BLaER1 treated with 17β-estradiol and CSF1 and Interleukin-3, amounts not matched to agents 10 nM and 100 nM (cell line): ENCODE results near the gene VAMP8.
"Not testable (repeated sequence)": the region's sequence is repeated elsewhere in the genome, so short reads cannot be mapped to it uniquely, and the experiment has no call there.

Experiments used
- H3K27ac ChIP-seq, 11 experiments: shearing (Covaris generic); formaldehyde crosslinking; 2 replicates each; pipeline ENCODE4 v1.8.1; 2022
- H3K27me3 ChIP-seq, 11 experiments: shearing (Covaris generic); formaldehyde crosslinking; 2 replicates each; pipeline ENCODE4 v1.8.1; 2022
- H3K36me3 ChIP-seq, 11 experiments: shearing (Covaris generic); formaldehyde crosslinking; 2 replicates each; pipeline ENCODE4 v1.8.1; 2022
- H3K4me1 ChIP-seq, 10 experiments: shearing (Covaris generic); formaldehyde crosslinking; 2 replicates each; pipeline ENCODE4 v1.8.1; 2022
- H3K4me2 ChIP-seq, 11 experiments: shearing (Covaris generic); formaldehyde crosslinking; 2 replicates each; pipeline ENCODE4 v1.8.1; 2022
- H3K4me3 ChIP-seq, 10 experiments: shearing (Covaris generic); formaldehyde crosslinking; 2 replicates each; pipeline ENCODE4 v1.8.1; 2022
- H3K9ac ChIP-seq, 11 experiments: shearing (Covaris generic); formaldehyde crosslinking; 2 replicates each; pipeline ENCODE4 v1.8.1; 2022
- H3K9me3 ChIP-seq, 11 experiments: shearing (Covaris generic); formaldehyde crosslinking; replicated peaks in 1 of 11; 2 replicates each; pipeline ENCODE4 v1.8.1; 2022
- H4K20me1 ChIP-seq, 11 experiments: shearing (Covaris generic); formaldehyde crosslinking; 2 replicates each; pipeline ENCODE4 v1.8.1; 2022
- Cebpa-rat ChIP-seq, 11 experiments: shearing (Covaris generic); IDR thresholded peaks; 2 replicates each; pipeline ENCODE4 v1.8.1; 2022

VAMP8 gene

DNA sequence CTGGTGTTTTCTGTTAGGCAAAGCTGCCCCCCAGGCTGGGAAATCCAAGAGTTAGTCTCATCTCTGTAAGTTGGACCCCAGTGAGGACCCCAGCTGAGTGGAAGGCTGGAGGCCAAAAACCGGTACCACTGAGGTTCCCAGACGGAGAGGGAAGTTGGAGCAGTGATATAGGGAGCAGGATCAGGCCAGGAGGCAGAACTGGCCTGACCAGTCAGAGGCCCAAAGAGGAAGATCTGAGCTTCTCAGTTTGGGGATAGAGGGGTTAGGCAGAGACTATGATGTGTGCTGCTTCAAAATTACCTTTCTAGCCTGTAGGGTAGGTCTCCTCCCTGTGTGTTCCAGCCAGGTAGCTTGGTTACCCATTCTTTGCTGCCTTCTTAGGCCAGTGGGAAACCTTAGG lies 13.6 kb downstream of the VAMP8 start:
- peak overlapping the region; percentile 24 to 100 (median 97); a peak in 21 of 22 replicates for H3K4me2 ChIP-seq
- TF ChIP-seq Cebpa-rat (IDR thresholded peaks at IDR 0.05), result no peak
- H3K27me3 ChIP-seq, result no peaks in the 10 kb centered on the region
- H3K9ac ChIP-seq, result peak overlapping the region in 10 of 11 experiments; percentile 2 to 64 (median 41); a peak in 14 of 22 replicates
- peak overlapping the region in 9 of 11 experiments; percentile 4 to 95 (median 56); a peak in 16 of 22 replicates for H3K27ac ChIP-seq
- H3K4me1 ChIP-seq, result peaks cover 61 to 86% (median 68%) of the 10 kb centered on the region in 10 experiments
- no peaks in the 10 kb centered on the region for H3K9me3 ChIP-seq
- peaks cover 0 to 3% (median 0%) of the 10 kb centered on the region in 11 experiments; a peak in 4 of 22 replicates for H4K20me1 ChIP-seq
- H3K4me3 ChIP-seq, result peak overlapping the region in 4 of 10 experiments; percentile 9 to 33 (median 21); a peak in 4 of 20 replicates
- peaks cover 5 to 32% (median 13%) of the 10 kb centered on the region in 11 experiments; a peak in 16 of 22 replicates for H3K36me3 ChIP-seq

DNA sequence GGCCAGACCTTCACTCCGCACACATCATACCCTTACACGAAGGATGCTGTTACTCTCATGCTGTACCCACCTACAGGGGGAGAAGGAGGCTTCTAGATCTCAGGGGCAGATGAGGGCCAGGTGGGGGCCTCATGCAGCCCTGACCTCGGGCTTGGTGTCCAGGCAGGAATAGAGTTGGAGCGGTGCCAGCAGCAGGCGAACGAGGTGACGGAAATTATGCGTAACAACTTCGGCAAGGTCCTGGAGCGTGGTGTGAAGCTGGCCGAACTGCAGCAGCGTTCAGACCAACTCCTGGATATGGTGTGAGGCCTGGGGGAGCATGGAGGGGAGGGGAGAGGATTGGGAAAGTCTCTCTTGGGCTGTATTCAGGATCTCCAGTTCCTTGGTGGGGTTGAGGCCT lies 14.2 kb downstream of the VAMP8 start:
- TF ChIP-seq Cebpa-rat (IDR thresholded peaks at IDR 0.05), result no peak
- peaks cover 6 to 34% (median 14%) of the 10 kb centered on the region in 11 experiments; a peak in 21 of 22 replicates for H3K36me3 ChIP-seq
- H3K27me3 ChIP-seq, result no peaks in the 10 kb centered on the region
- peak overlapping the region in 5 of 11 experiments; percentile 53 to 95 (median 57); a peak in 6 of 22 replicates for H3K27ac ChIP-seq
- H3K9me3 ChIP-seq, result no peaks in the 10 kb centered on the region
- H3K4me2 ChIP-seq, result peak overlapping the region in 6 of 11 experiments; percentile 89 to 99 (median 97); a peak in 11 of 22 replicates
- H4K20me1 ChIP-seq, result peaks cover 0 to 9% (median 4%) of the 10 kb centered on the region in 11 experiments; a peak in 10 of 22 replicates
- H3K9ac ChIP-seq, result peak overlapping the region in 2 of 11 experiments; percentile 52 to 64; a peak in 4 of 22 replicates
- H3K4me1 ChIP-seq, result peaks cover 60 to 83% (median 68%) of the 10 kb centered on the region in 10 experiments
- 0 out of 20 replicates have a peak overlapping the region, but pooled peaks of 1 of the 10 experiments have one; percentile 21 for H3K4me3 ChIP-seq

DNA sequence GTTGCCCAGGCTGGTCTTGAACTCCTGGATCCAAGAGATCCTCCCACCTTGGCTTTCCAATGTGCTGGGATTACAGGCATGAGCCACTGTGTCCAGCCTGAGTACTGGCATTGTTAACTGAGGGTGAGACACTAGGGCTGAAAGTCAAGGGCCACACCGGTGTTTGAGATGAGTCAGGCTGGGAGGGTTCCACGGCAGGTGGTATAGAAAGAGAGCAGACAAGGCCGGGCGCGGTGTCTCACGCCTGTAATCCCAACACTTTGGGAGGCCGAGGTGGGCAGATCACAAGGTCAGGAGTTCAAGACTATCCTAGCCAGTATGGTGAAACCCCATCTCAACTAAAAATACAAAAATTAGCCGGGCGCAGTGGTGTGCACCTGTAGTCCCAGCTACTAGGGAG lies 14.9 kb downstream of the VAMP8 start:
- peaks cover 13 to 41% (median 22%) of the 10 kb centered on the region in 11 experiments for H3K36me3 ChIP-seq
- H3K4me1 ChIP-seq, result peaks cover 60 to 83% (median 68%) of the 10 kb centered on the region in 10 experiments
- H3K9me3 ChIP-seq, H3K27me3 ChIP-seq, H3K4me3 ChIP-seq: not testable (repeated sequence)
- H4K20me1 ChIP-seq, result peaks cover 0 to 16% (median 10%) of the 10 kb centered on the region in 11 experiments; a peak in 11 of 22 replicates
- peak overlapping the region in 2 of 11 experiments; percentile 89 to 97; a peak in 4 of 22 replicates for H3K4me2 ChIP-seq
- H3K9ac ChIP-seq, result peak overlapping the region in 1 of 11 experiments; percentile 64; a peak in 1 of 22 replicates
- H3K27ac ChIP-seq, result peak overlapping the region in 1 of 11 experiments; percentile 53; a peak in 2 of 22 replicates

DNA sequence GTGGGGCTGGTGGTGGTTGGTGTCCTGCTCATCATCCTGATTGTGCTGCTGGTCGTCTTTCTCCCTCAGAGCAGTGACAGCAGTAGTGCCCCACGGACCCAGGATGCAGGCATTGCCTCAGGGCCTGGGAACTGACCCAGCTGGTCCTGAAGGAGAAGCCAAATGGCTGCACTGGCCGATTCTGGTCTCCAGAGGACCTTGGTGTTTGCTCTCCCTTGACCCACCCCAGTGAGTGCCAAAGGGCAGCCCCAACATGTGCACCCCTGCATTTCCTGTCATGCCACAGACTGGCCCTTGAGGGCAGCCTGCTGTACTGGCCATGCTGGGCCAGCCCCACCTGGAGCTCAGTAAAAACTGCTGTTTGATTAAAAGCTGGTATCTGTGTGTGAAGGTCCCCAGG lies 15.6 kb downstream of the VAMP8 start:
- no peak overlapping the region for H3K27ac ChIP-seq
- no peaks in the 10 kb centered on the region for H3K9me3 ChIP-seq
- peaks cover 0 to 20% (median 14%) of the 10 kb centered on the region in 11 experiments; a peak in 11 of 22 replicates for H4K20me1 ChIP-seq
- H3K4me3 ChIP-seq, result no peak overlapping the region
- peaks cover 56 to 82% (median 64%) of the 10 kb centered on the region in 10 experiments for H3K4me1 ChIP-seq
- peak overlapping the region in 1 of 11 experiments; percentile 2; a peak in 1 of 22 replicates for H3K9ac ChIP-seq
- H3K27me3 ChIP-seq, result no peaks in the 10 kb centered on the region
- H3K36me3 ChIP-seq, result peaks cover 20 to 48% (median 28%) of the 10 kb centered on the region in 11 experiments
- TF ChIP-seq Cebpa-rat (IDR thresholded peaks at IDR 0.05), result no peak
- no peak overlapping the region for H3K4me2 ChIP-seq

DNA sequence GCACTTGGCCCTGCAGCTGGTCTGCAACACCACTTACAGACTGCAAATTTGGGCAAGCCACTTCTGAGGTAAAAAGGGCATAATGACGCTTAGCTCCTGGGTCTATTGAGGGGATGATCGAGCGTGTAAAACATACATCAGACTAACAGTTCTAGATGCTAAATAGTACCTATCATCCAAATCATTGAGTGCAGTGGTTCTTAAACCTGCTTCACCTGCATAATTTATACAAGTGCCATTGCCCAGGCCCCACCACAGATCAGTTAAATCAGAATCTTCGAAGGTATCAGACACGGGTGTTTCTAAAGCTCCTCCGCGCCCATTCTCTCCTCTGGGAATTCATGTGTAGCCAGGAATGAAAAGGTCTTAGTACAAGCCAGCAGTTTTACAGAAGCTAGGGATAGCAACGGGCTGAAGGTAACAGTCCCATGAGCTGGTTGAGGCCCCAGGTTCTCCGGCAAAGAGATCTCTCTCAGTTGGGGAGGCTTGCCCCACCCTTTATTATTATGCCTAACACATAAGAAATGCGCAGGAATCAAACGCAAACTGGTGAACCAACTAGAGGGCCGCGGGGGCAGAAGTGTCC lies 17.4 kb downstream of the VAMP8 start:
- peaks cover 38 to 62% (median 46%) of the 10 kb centered on the region in 11 experiments for H3K36me3 ChIP-seq
- peak overlapping the region; percentile 73 to 93 (median 86) for H3K27ac ChIP-seq
- H3K9me3 ChIP-seq, result no peaks in the 10 kb centered on the region
- no peak for TF ChIP-seq Cebpa-rat (IDR thresholded peaks at IDR 0.05)
- H3K4me1 ChIP-seq, result peaks cover 38 to 81% (median 48%) of the 10 kb centered on the region in 10 experiments
- H3K4me2 ChIP-seq, result peak overlapping the region; percentile 84 to 99 (median 95)
- H3K27me3 ChIP-seq, result no peaks in the 10 kb centered on the region
- peaks cover 5 to 36% (median 26%) of the 10 kb centered on the region in 11 experiments; a peak in 14 of 22 replicates for H4K20me1 ChIP-seq
- peak overlapping the region; percentile 83 to 95 (median 90) for H3K4me3 ChIP-seq
- H3K9ac ChIP-seq, result peak overlapping the region; percentile 78 to 93 (median 90)

DNA sequence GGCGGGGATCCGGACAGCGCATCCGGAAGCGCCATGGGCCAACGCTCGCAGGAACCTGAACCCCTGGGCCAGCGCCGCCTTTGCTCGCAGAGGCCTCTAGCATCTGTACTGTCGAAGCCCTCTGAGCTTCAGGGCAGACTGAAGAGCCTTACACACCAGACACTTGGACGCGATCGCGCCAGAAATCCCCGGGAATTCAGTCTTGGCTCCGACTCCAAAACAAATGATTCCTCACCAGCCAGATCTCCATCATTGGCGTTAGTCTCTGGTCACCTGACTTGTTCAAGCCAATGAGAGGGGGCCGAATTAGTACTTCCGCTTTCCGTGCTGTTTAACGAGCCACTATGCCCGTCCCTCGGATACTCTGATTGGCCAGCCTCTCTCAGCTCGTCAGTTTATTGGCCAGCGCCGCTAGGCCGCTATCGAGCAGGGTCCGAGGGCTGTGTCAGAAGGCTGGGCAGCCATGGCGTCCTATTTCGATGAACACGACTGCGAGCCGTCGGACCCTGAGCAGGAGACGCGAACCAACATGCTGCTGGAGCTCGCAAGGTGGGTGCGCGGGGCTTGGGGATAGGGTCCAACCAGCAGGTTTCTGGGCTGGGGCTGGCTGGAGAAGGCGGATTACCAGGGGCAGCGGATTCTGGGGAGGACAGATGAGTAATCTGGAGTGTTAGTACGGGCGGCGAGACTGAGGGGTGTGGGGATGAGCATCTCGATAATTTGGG lies 18.1 kb downstream of the VAMP8 start, which contains the start of gene RNF181:
RNF181 (plus strand) TSS at position 445 of the 725 bp plus-strand sequence; CDS start at position 464, 19 bp downstream.
- H3K9ac ChIP-seq, result peak within 1 kb of the TSS; percentile 78 to 93 (median 90)
- H3K4me3 ChIP-seq, result peak within 1 kb of the TSS; percentile 83 to 95 (median 90)
- no peak for TF ChIP-seq Cebpa-rat (IDR thresholded peaks at IDR 0.05)
- H3K9me3 ChIP-seq, result no peaks in the 10 kb centered on the region
- no peaks in the 10 kb centered on the region for H3K27me3 ChIP-seq
- peak within 1 kb of the TSS; percentile 89 to 99 (median 96) for H3K4me2 ChIP-seq
- H3K4me1 ChIP-seq, result peaks cover 32 to 76% (median 42%) of the 10 kb centered on the region in 10 experiments
- peak within 1 kb of the TSS; percentile 73 to 93 (median 86) for H3K27ac ChIP-seq
- H4K20me1 ChIP-seq, result peaks cover 8 to 43% (median 26%) of the 10 kb centered on the region in 11 experiments; a peak in 15 of 22 replicates
- peaks cover 40 to 69% (median 47%) of the 10 kb centered on the region in 11 experiments for H3K36me3 ChIP-seq

DNA sequence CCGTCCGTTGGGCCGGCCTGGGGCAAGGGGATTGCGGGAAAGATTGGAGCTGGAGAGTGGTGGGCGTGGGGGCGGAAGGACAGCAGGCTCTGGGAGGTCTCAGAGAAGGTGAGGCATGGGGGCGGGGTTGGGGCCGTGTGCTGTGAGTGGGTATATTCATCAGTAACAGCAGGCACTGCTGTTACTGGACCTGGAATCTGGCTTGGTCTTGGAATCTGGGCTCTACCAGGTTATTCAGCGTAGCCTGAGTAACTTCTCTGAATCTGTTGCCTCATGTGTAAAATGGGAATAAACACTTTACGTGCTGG lies 18.6 kb downstream of the VAMP8 start:
- Histone ChIP-seq H4K20me1 (peaks cover 8 to 48% (median 26%) of the 10 kb centered on the region in 11 experiments; a peak in 15 of 22 replicates), H3K36me3 (peaks cover 39 to 71% (median 50%) of the 10 kb centered on the region in 11 experiments), H3K27me3 (no peaks in the 10 kb centered on the region), H3K9me3 (no peaks in the 10 kb centered on the region), H3K4me1 (peaks cover 27 to 75% (median 38%) of the 10 kb centered on the region in 10 experiments), H3K4me2 (peak overlapping the region; percentile 89 to 99 (median 96)), H3K4me3 (peak overlapping the region; percentile 83 to 95 (median 90)), H3K9ac (peak overlapping the region; percentile 78 to 93 (median 90)), H3K27ac (peak overlapping the region; percentile 73 to 93 (median 86))
- no peak for TF ChIP-seq Cebpa-rat (IDR thresholded peaks at IDR 0.05)

DNA sequence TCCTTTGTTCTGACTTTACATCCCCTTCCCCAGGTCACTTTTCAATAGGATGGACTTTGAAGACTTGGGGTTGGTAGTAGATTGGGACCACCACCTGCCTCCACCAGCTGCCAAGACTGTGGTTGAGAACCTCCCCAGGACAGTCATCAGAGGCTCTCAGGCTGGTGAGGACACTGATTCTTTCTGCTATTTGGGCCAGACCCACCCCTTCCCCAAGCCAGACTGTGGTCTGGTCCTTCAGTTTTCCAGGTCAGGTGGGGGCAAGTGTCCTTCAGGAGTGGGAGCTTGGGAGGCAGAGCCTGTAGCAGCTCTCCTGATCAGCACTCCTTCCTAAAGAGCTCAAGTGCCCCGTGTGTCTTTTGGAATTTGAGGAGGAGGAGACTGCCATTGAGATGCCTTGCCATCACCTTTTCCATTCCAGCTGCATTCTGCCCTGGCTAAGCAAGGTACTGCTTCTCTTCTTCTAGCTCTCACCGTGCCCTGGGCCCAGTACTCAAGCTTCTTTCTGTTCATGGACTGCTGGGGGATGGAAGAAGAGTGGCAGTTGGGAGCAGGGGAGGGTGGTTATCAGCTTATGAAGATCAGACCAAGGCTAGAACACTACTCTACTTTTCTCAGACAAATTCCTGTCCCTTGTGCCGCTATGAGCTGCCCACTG lies 19.2 kb downstream of the VAMP8 start:
- peak overlapping the region; percentile 83 to 95 (median 90) for H3K4me3 ChIP-seq
- H3K4me2 ChIP-seq, result peak overlapping the region; percentile 89 to 99 (median 96)
- H4K20me1 ChIP-seq, result peaks cover 8 to 54% (median 26%) of the 10 kb centered on the region in 11 experiments; a peak in 15 of 22 replicates
- no peaks in the 10 kb centered on the region for H3K27me3 ChIP-seq
- peak overlapping the region in 10 of 11 experiments; percentile 73 to 93 (median 88); a peak in 15 of 22 replicates for H3K27ac ChIP-seq
- peaks cover 33 to 65% (median 51%) of the 10 kb centered on the region in 11 experiments for H3K36me3 ChIP-seq
- peaks cover 30 to 75% (median 41%) of the 10 kb centered on the region in 10 experiments for H3K4me1 ChIP-seq
- H3K9ac ChIP-seq, result peak overlapping the region; percentile 78 to 93 (median 90)
- no peaks in the 10 kb centered on the region for H3K9me3 ChIP-seq
- TF ChIP-seq Cebpa-rat (IDR thresholded peaks at IDR 0.05), result no peak
